IPS DF 4.7 (cell line): ENCODE data around the gene HAUS7.

Experiments
- DNase-seq: peaks from one replicate; pipeline ENCODE4 v3.0.0-alpha.2; 2013; ENCODE audit warnings: low spot score; ENCODE audit errors: extremely low read depth

HAUS7 gene

GRCh38 chrX:153457136-153457825 lies 13.1 kb downstream of the HAUS7 start:
- no peak for DNase-seq

DNA sequence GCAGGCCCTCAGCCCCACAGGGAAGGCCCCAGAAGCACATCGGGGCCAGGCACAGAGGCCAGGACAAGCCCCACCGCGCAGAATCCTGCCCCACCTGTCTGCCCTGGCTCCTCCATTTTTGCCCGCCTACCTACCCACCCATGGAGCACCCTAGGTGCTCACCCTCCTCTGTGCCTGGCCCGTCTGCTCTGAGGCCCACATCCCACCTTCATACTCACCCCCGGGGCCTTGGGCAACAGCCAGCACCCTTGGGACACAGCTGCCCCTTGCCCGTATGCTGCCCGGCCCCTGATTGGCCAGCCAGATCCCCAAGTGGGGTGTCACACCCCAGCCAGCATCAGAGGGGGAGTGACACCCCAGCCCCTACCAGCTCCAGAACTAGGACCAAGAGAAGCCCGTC lies 13.7 kb downstream of the HAUS7 start:
- DNase-seq, result no peak

DNA sequence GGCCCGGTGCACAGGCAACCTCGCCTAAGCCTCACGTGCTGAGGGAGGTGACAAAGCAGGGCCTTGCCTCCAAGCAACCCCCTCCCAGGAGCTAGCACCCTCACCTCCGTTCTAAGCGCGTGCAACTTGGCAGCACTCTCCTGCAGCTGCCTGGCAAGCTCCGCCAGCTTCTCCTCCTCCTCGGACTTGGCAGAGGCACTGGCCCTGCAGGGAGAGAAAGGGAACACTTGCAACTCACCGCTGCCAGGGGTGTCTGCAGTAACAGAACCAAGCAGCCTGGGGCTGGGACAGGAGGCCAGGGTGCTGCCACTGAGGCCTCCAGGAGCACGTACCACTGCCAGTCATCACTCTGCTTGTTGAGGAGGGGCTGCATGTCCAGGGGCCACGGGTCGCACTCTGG lies 14.2 kb downstream of the HAUS7 start:
- no peak for DNase-seq

- no peak for DNase-seq
Measured at GRCh38 chrX:153455571-153455970, 14.8 kb downstream of the HAUS7 start.

DNA sequence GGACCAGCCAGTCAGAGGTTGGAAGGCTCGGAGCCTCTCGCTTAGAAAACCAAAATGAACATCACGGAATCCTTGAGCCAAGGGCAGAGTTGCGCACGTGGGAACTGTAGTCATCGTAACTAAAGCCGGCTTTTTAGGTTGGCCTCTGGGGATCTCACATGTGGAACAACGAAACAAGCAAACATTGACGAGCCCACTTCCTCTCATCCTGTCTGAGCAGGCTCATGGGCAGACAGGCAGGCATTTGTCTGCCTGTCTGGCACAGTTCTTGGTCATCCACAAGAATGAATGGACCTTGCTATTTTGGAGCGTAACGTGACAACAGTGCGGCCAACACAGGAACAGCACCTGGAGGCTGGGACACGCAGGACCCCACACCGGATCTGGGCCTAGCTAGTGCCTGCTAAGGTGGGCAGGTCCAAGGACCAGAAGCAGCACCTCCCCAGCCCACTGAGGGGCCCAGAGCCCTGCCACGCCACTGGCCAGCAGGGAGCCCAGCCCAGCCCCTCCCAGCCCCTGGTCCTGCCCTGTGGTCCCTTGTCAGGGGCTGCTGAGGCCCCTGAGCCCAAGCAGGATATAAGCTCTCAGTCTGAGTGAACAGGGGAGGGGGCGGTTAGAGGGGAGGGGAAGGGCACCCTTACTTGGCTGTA lies 15.3 kb downstream of the HAUS7 start:
- DNase-seq, result no peak

- DNase-seq, result no peak
Measured at GRCh38 chrX:153450949-153451277, 19.5 kb downstream of the HAUS7 start.

DNA sequence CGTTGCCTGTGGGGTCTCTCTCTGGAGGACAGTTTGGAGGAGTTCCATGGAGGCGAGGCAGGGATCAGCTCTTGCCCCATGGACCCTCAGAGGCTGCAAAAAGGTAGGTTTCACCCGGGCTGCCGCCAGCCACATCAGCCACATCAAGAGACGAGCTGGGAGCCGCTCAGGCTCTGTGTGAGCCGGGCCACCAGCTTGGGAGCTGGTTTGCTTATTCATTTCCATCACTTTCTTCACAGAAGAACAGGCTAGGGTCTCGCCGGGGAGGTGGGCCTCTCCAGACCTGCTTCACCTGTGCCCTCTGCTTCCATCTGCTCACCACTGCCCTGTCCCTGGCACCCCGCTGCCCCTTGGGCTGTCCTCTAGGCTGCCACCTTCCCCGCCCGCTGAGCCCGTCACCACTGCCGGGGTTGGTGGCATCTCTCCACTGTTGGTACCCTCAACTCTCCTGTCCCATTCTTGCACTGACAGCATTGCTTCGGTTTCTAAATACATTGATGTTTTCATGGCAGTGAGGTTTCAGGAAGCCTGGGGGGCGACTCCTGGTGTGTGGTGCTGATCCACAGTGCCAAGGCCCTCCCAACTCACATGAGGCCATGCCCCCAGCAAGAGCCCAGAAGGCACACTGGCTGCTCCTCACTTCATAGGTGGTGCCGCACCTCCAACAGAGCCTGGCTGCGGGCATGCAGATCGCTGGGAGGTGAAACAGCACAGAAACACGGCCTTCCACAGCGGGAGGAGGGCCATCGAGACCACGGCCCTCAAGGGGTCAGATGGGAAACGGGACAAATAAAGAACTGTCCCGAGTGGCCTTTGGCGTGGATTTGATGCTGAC lies 20.0 kb downstream of the HAUS7 start:
- DNase-seq, result no peak

DNA sequence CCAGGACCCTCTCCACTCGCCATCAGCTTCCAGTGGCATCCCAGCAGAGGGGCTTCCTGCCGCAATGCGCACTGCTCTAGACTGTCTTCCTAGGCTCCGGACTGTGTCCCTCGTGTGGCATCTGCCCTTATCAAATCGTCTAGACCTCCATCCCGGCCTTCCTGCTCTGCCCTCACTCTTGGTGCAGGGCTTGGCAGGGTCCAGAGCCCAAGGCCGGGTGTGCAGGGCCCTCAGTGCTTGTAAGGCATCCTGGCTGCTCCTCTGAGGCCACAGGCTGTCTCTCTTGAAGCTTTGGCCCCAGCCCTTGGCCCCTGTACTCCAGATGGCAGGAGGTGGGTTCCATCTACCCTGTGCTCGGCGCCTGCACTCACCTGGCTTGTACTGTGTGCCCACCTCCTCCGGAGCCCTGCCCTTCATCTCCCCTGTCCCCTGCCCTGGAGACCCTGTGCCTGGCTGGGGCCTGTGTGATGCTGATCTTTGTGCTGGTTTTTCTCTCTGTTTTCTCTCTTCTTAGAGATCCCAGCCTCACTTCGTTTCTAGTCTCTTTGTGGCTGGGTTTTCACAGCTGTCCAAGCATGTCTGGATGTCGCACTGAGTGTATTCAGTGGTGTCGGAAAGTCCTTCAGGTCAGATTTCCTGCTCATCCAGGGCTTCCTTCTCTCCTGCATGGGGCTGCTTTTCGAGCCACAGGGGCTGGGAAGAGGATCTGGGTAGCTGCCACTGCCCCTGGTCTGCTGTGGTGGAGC lies 20.8 kb downstream of the HAUS7 start:
- no peak for DNase-seq

- DNase-seq, result no peak
Measured at GRCh38 chrX:153448556-153449367, 21.6 kb downstream of the HAUS7 start.

DNA sequence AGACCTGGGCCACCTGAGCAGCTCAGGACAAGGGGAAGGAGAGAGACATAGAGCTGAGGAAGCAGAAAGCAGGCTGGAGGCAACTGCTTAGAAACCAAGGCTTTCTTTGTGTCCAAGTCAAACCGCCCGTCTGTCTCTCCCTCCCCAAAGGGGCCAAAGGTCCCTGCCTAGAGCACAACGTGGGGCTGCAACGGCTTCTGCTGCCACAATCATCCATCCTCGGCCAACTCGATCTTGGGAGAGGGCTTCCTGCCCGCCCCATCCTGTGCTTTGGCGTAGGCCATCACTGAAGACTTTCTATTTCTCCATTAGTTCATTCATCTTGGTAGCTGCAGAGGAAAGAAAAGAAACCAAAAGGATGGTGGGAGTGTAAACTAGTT lies 22.8 kb downstream of the HAUS7 start:
- DNase-seq, result no peak

- no peak for DNase-seq
Measured at GRCh38 chrX:153446950-153447580, 23.3 kb downstream of the HAUS7 start.

DNA sequence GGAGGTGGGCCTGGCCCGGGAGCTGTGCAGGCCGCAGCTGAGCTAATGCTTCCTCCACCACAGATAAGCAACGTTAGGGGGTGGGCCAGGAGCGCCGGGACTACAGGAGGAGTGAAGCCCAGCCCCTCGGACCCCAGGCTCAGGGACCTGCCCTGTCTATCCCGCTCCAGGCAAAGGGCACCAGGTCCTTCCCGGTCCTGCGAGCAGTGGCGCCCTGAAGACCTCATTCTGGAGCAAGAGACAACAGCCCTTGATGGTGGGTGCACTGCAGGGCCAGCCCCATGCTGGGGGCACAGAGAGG lies 23.8 kb downstream of the HAUS7 start:
- no peak for DNase-seq

- no peak for DNase-seq
Measured at GRCh38 chrX:153445856-153446635, 24.3 kb downstream of the HAUS7 start, which contains the start of gene TREX2. TSS of gene TREX2 (minus strand) at chrX:153446056. CDS start at chrX:153445430, 626 bp downstream.

GRCh38 chrX:153445106-153445855 lies 25.1 kb downstream of the HAUS7 start:
- DNase-seq, result no peak

DNA sequence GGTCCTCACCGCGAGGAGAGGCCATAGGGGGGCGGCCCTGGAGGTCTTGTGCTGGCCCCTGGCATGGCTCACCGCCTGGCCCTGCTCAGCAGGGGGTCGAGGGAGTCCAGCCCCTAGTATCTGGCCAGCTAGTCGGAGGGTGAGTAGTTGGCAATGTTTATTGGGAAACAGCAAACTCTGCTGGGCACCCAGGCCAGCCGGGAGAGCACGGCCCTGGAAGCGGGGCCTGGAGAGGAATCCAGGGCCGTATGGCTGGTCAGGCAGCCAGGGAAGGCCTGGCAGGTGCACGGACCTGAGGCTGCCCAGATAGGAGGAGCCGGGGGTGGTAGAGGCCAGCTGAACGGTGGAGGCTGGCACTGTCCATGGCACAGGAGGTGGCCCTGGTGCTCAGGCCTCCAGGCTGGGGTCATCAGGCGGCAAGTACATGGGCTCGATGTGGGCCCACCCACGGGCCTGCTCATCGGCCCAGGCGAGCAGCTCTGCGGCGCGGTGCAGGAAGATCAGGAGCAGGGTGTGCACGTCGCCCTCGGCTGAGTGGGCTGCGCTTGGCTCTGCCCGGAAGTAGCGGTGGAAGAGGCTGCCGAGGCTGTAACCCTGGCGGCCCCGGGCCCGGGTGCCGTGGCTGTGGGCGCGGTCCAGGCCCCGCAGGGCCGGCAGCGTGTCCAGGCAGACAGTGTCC lies 25.9 kb downstream of the HAUS7 start:
- no peak for DNase-seq

DNA sequence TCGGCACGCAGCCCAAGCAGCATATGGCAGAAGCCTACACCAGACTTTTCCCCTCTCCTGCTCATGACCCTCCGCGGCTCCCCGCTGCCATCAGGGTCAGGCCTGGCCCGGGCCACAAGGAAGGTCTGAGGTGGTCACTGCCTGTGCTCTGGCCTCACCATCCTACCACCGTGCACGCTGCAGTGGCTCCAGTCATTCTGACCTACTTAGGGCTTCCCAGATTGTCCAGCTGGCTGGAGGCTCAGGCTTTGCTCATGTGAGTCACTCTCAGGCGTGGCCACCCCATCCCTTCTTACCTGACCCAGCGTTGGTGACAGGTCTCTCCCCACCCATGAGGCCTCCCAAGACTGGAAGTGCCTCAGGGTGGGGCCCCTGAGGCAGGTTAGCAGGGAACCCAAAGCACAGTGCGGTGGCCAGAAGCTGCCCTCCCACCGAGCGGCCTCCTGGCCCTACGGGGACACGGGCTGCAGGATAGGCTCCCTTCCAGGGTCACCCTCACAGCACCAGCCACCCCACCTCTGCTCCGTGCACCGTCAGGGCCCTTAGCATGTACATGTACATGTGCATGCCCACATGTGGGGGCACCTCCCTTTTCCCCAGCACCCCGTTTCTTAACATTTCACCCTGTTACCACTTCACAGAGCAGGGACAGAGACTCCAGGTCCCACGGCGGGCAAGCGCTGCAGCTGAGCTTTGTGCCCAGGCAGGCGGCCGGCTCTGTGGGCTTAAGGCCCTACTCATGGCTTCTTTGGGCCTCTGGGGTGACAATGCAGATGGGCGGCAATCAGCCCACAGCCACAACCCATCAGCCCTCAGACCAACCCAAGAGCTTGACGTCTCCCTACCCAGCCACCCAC lies 26.7 kb downstream of the HAUS7 start:
- DNase-seq, result no peak

DNA sequence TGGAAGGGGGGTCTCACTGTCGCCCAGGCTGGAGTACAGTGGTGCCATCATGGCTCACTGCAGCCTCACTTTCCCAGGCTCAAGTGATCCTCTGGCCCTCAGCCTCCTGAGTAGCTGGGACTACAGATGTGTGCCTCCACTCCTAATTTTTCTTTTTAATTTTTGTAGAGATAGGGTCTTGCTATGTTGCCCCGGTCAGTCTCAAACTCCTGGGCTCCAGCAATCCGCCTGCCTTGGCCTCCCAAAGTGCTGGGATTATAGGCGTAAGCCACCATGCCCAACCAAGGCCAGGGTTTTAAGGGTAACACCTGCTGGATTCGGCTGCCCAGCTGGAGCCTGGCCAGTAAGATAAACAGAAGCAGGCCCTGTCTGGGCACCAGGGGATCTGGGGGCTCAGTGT lies 27.9 kb downstream of the HAUS7 start:
- DNase-seq, result no peak

DNA sequence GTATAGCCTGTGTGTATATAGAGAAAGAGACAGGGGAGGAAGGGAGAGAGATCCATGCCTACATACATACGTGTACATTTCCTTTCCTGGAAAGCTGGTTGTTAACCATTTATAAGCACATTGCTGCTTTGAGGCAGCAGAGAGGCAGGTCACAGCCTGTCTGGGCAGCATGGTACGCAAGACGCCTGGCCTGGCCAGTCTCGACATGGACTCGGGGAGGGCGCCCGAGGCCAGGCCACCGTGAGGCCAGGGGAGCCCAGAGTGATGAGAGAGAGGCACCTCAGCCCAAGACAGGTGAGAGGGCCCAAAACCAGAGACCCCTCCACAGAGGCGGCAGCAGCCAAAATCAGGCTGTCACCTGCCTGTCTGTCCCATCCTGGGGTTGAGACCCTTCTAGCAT lies 28.4 kb downstream of the HAUS7 start:
- no peak for DNase-seq
